GM12878 (cell line): ENCODE results near the gene KAZN. TPM values are rescaled to one million over a fixed set of nuclear protein-coding genes. Genes with fewer than 3 reads are reported as not detected.
A peak's percentile ranks its signal among the peaks of the same experiment; 100 is the strongest.

Source experiments
- ATAC-seq: fragments of 200-7000 bp; cut with Tn5 transposase; 3 replicates; pipeline ENCODE4 v1.9.1; 2020; ENCODE audit warnings: mild to moderate bottlenecking, moderate library complexity
- BruUV-seq: library from RNA; stranded (reverse); fragments of 400-500 nt; replicated peaks from 2 replicates; lab custom pipeline; 2021; lab: Mats Ljungman, UMichigan
- CTCF ChIA-PET: fragments of 300-600 bp; sonication (Branson Sonifier 250); formaldehyde crosslinking; extraction: SDS; loops from one replicate; lab custom pipeline; 2021; ENCODE audit warnings: inconsistent platforms; lab: Yijun Ruan, JAX
- POLR2A ChIA-PET: fragments of 350-600 bp; formaldehyde crosslinking; extraction: SDS; loops from one replicate; lab custom pipeline; 2021; ENCODE audit warnings: inconsistent platforms; lab: Charles Lee
- RAD21 ChIA-PET: fragments of 300-600 bp; sonication (Branson Sonifier 250); formaldehyde crosslinking; loops from one replicate; lab custom pipeline; 2023; ENCODE audit warnings: antibody characterized with exemption; ENCODE audit not compliant: unreplicated experiment; lab: Charles Lee
- SMC1A ChIA-PET: fragments of 300-600 bp; sonication (Branson Sonifier 250); formaldehyde crosslinking; loops from one replicate; lab custom pipeline; 2023; ENCODE audit not compliant: unreplicated experiment, uncharacterized antibody; lab: Charles Lee
- DNase-seq: peaks from one replicate; pipeline ENCODE4 v3.0.0-alpha.2; 2011; ENCODE audit warnings: low read depth, low spot score
- FAIRE-seq: peaks from 3 replicates; lab custom pipeline; 2011; peaks lifted over from hg19 to GRCh38; lab: Jason Lieb, UNC
- H2AFZ ChIP-seq: 2 replicates; pipeline ENCODE4 v1.6.0; 2011; ENCODE audit warnings: low read depth, low read length, control low read depth; ENCODE audit not compliant: control insufficient read depth
- H3K27ac ChIP-seq: 2 replicates; pipeline ENCODE4 v1.5.1; 2011; ENCODE audit warnings: control low read depth; ENCODE audit not compliant: control insufficient read depth, insufficient read depth
- H3K27me3 ChIP-seq, 2 experiments: replicated peaks in 1 of 2; 2 replicates each; pipeline versions ENCODE4 v1.6.0 to v1.6.1; 2011; ENCODE audit warnings: low read length in 1 of 2; ENCODE audit not compliant: control insufficient read depth in 2 of 2, insufficient read depth in 2 of 2
- H3K36me3 ChIP-seq, 2 experiments: 2 replicates each; pipeline ENCODE4 v1.5.1; 2011; ENCODE audit warnings: low read length in 1 of 2; ENCODE audit not compliant: control insufficient read depth in 2 of 2, insufficient read depth in 2 of 2
- H3K4me1 ChIP-seq: 2 replicates; pipeline ENCODE4 v1.6.1; 2011; ENCODE audit warnings: mild to moderate bottlenecking, low read length, moderate library complexity, mixed read lengths; ENCODE audit not compliant: control insufficient read depth, insufficient read depth
- H3K4me2 ChIP-seq: 2 replicates; pipeline ENCODE4 v1.6.0; 2011; ENCODE audit warnings: control low read depth; ENCODE audit not compliant: control insufficient read depth, insufficient read depth
- H3K4me3 ChIP-seq: fragments of 200-600 bp; sonication (generic); 2 replicates; pipeline ENCODE4 v1.5.1; 2016
- H3K79me2 ChIP-seq: 2 replicates; pipeline ENCODE4 v1.6.0; 2011; ENCODE audit warnings: low read length; ENCODE audit not compliant: control insufficient read depth, insufficient read depth
- H3K9ac ChIP-seq: 2 replicates; pipeline ENCODE4 v1.8.0; 2011; ENCODE audit warnings: low read length, control low read depth, mixed read lengths; ENCODE audit not compliant: control insufficient read depth, insufficient read depth
- H3K9me3 ChIP-seq: replicated peaks from 3 replicates; pipeline ENCODE4 v1.5.1; 2011; ENCODE audit warnings: mild to moderate bottlenecking, low read length; ENCODE audit not compliant: control insufficient read depth, insufficient read depth
- H4K20me1 ChIP-seq: 2 replicates; pipeline ENCODE4 v1.6.0; 2011; ENCODE audit not compliant: control insufficient read depth, insufficient read depth
- ATF7 ChIP-seq: fragments of 450-650 bp; IDR thresholded peaks from 2 replicates; pipeline ENCODE4 v1.6.1; 2016; ENCODE audit warnings: low read depth, mild to moderate bottlenecking
- BHLHE40 ChIP-seq, 2 experiments: fragments of 450-650 bp in 1 of 2; IDR thresholded peaks; 2 replicates each; pipeline ENCODE4 v1.6.1; 2011 to 2017; ENCODE audit warnings: low read depth in 2 of 2, borderline replicate concordance in 1 of 2, improper control_type of control experiment in 1 of 2, low read length in 1 of 2, mild to moderate bottlenecking in 1 of 2
- CBX3 ChIP-seq: fragments of 200-600 bp; sonication (generic); IDR thresholded peaks from 2 replicates; pipeline ENCODE4 v1.6.1; 2016; ENCODE audit warnings: low read depth, borderline replicate concordance
- DPF2 ChIP-seq: fragments of 450-650 bp; IDR thresholded peaks from 2 replicates; pipeline ENCODE4 v1.6.1; 2017; ENCODE audit warnings: mild to moderate bottlenecking
- EGR1 ChIP-seq, 2 experiments: IDR thresholded peaks; 1 replicate in 1 of 2; 2 replicates in 1 of 2; pipeline ENCODE4 v1.6.1; 2011 to 2012; ENCODE audit warnings: low read depth in 2 of 2, low read length in 2 of 2, borderline replicate concordance in 1 of 2, mild to moderate bottlenecking in 1 of 2, moderate library complexity in 1 of 2
- HDAC6 ChIP-seq: fragments of 200-600 bp; sonication (generic); IDR thresholded peaks from one replicate; pipeline ENCODE4 v1.8.0; 2017; ENCODE audit warnings: antibody characterized with exemption; ENCODE audit not compliant: unreplicated experiment
- KDM1A ChIP-seq: fragments of 200-600 bp; sonication (generic); IDR thresholded peaks from 2 replicates; pipeline ENCODE4 v1.6.1; 2016; ENCODE audit warnings: borderline replicate concordance
- MTA2 ChIP-seq: fragments of 450-650 bp; IDR thresholded peaks from 2 replicates; pipeline ENCODE4 v1.6.1; 2016; ENCODE audit warnings: low read depth, mild to moderate bottlenecking, moderate library complexity
- MTA3 ChIP-seq: IDR thresholded peaks from 2 replicates; pipeline ENCODE4 v1.6.1; 2012; ENCODE audit warnings: low read length, inconsistent platforms, borderline replicate concordance
- MXI1 ChIP-seq: fragments of 150-350 bp; IDR thresholded peaks from 2 replicates; pipeline ENCODE4 v1.6.1; 2011; ENCODE audit warnings: low read depth, mild to moderate bottlenecking, inconsistent platforms, low read length, improper control_type of control experiment
- NFYA ChIP-seq: IDR thresholded peaks from 2 replicates; pipeline ENCODE4 v1.6.1; 2011; ENCODE audit warnings: low read depth, mild to moderate bottlenecking, low read length, improper control_type of control experiment, borderline replicate concordance
- RB1 ChIP-seq: fragments of 450-650 bp; formaldehyde crosslinking; IDR thresholded peaks from 2 replicates; pipeline ENCODE4 v1.6.1; 2017; ENCODE audit warnings: mild to moderate bottlenecking, borderline replicate concordance
- RBBP5 ChIP-seq: fragments of 200-600 bp; sonication (generic); conservative IDR thresholded peaks from 2 replicates; pipeline ENCODE4 v1.6.1; 2016
- RUNX3 ChIP-seq: IDR thresholded peaks from 2 replicates; pipeline ENCODE4 v1.6.1; 2012; ENCODE audit warnings: low read length, inconsistent platforms
- SIN3A ChIP-seq: IDR thresholded peaks from 2 replicates; pipeline ENCODE4 v1.6.1; 2012; ENCODE audit warnings: low read depth, low read length, improper control_type of control experiment
- SUZ12 ChIP-seq: fragments of 200-600 bp; sonication (generic); IDR thresholded peaks from one replicate; pipeline ENCODE4 v1.6.1; 2018; ENCODE audit warnings: antibody characterized with exemption, mild to moderate bottlenecking; ENCODE audit not compliant: unreplicated experiment
- TCF12 ChIP-seq: IDR thresholded peaks from 2 replicates; pipeline ENCODE4 v1.6.1; 2011; ENCODE audit warnings: low read depth, mild to moderate bottlenecking, low read length
- ZZZ3 ChIP-seq: IDR thresholded peaks from 2 replicates; pipeline ENCODE4 v1.6.1; 2011; ENCODE audit warnings: low read depth; ENCODE audit not compliant: control insufficient read depth, insufficient read length
- WGBS: methylation state at CpG from one replicate; pipeline ENCODE4 v1.1.6; 2016; ENCODE audit warnings: low lambda C conversion rate; ENCODE audit not compliant: insufficient replicate concordance, insufficient coverage; ENCODE audit errors: missing lambda C conversion rate; 5-methylcytosine and 5-hydroxymethylcytosine counted together
- in situ Hi-C: fragments of 300-500 bp; cut with MboI; formaldehyde crosslinking; loops from 9 replicates; pipeline ENCODE4 v1.14.3; 2018; ENCODE audit warnings: mixed read lengths
- intact Hi-C: fragments of 100-400 bp; cut with micrococcal nuclease; formaldehyde crosslinking; loops from one replicate; pipeline ENCODE4 v1.14.2; 2022; ENCODE audit not compliant: unreplicated experiment
- polyA plus RNA-seq, 11 experiments: library from polyadenylated mRNA; depleted of rRNA in 4 of 11; unstranded in 6 of 11; stranded (reverse) in 5 of 11; fragments of >200 nt; fragmentation: Nextera tagmentation in 4 of 11; fragmentation: Illumina TruSeq in 1 of 11; extraction: Ambion mirVana in 4 of 11; extraction: Trizol in 1 of 11; gene quantifications; 1 replicate in 1 of 11; 2 replicates in 10 of 11; pipeline versions ENCODE4 v1.2.1 to v1.2.3, GENCODE V29; 2011 to 2016; ENCODE audit warnings: inconsistent platforms in 2 of 11, missing spikeins in 2 of 11, low read depth in 1 of 11
- total RNA-seq, 4 experiments: library from RNA; depleted of rRNA in 3 of 4; stranded (reverse); fragments of >200 nt in 3 of 4; fragmentation: Illumina TruSeq in 1 of 4; extraction: Trizol in 1 of 4; gene quantifications; 2 replicates each; pipeline versions ENCODE4 v1.2.1 to v1.2.3, GENCODE V29; 2013 to 2021
- TF ChIP-seq, protein P1 (sequence below): IDR thresholded peaks from 2 replicates; pipeline ENCODE4 v1.6.1; 2011; ENCODE audit warnings: low read depth, low read length, improper control_type of control experiment, borderline replicate concordance
- TF ChIP-seq, protein P2 (sequence below): IDR thresholded peaks from 2 replicates; pipeline ENCODE4 v1.6.1; 2011; ENCODE audit warnings: borderline replicate concordance, low read depth, mild to moderate bottlenecking, moderate library complexity, mixed read lengths, low read length; ENCODE audit not compliant: insufficient read depth; ENCODE audit errors: extremely low read length
- TF ChIP-seq, protein P3 (sequence below): fragments of 450-650 bp; conservative IDR thresholded peaks from 2 replicates; pipeline ENCODE4 v1.6.1; 2017; ENCODE audit warnings: mild to moderate bottlenecking, moderate library complexity

The KAZN gene
- total and polyA plus RNA-seq, 10 of the 15 experiments (the other 5 are each of a cell fraction or from before 2014, with no cell fraction given): 0.72 to 4.0 (median 1.2) TPM

DNA sequence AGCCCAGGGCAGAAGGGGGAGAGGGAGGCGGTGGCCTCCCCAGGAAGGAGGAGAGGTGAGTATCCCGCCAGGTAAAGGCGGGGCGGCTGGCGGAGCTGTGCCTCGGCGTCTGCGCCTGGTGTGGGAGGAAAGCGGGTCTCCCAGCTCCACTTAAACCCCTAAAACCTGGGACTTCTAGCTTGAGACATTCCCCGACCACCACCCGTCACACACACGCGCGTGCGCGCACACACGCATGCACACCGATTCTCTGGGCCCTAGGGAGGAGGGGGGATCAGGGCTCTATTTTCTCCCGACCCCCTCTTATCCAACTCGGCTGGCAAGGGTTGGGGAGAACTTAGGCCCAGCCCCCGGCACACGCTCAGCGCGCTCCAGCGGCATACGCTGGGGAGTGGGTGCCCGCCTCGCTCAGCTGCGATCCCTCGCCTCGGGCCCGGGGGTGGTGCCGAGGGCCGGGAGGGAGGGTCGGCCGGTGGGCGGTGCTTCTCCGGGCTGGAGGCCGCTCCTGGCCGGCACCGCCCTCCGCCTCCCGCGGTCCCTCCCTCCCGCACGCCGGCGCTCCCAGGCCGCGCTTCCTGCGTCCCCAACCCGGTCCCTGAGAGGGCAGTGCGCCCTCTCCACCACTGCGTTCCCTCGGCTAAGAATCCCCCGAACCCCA is 554.8 kb downstream of the KAZN start, which contains the start of gene TMEM51:
TMEM51 (plus strand) TSS at position 564 of the 658 bp plus-strand sequence. CDS start 61,341 bp downstream, outside the sequence.
- CTCF ChIA-PET: interaction anchor here (0.7 to 5.6 kb wide), 15 partner anchors 10 to 170 kb away, joined by 3 to 73 read pairs (median 3); no protein-coding TSS in a partner anchor
- Histone ChIP-seq H3K4me3 (peak within 1 kb of the TSS; percentile 67), H3K27ac (0 out of 2 replicates have a peak within 1 kb of the TSS, but pooled peaks have one; percentile 34), H3K9me3 (no peaks in the 10 kb centered on the region; the same call in 2 of the 3 replicates), H3K36me3 (no peaks in the 10 kb centered on the region; a peak in 1 of 4 replicates), H3K79me2 (peaks cover 17% of the 10 kb centered on the region), H3K9ac (peak within 1 kb of the TSS; percentile 62), H4K20me1 (no peaks in the 10 kb centered on the region), H3K27me3 (peaks cover 10 to 16% of the 10 kb centered on the region in 2 experiments; a peak in 3 of 4 replicates), H3K4me2 (peak within 1 kb of the TSS; percentile 94), H3K4me1 (peaks cover 29% of the 10 kb centered on the region), H2AFZ (peak within 1 kb of the TSS; percentile 25)
- no TSS peak for BruUV-seq
- no peak for DNase-seq
- intact Hi-C loops (no loop called here), in situ Hi-C loops (no loop called here)
- SMC1A ChIA-PET: interaction anchor here (1.0 to 5.3 kb wide), 8 partner anchors 16 to 118 kb away, joined by 3 to 38 read pairs (median 11); no protein-coding TSS in a partner anchor
- 38% methylated on average over 22 of the region's 56 CpGs for WGBS
- POLR2A ChIA-PET: no interaction called here
- RAD21 ChIA-PET: interaction anchor here (1.0 to 6.1 kb wide), 9 partner anchors 15 to 119 kb away, joined by 4 to 49 read pairs (median 6); no protein-coding TSS in a partner anchor
- FAIRE-seq: no peak
- ATAC-seq: peak; percentile 58
- TF ChIP-seq, protein P1, sequence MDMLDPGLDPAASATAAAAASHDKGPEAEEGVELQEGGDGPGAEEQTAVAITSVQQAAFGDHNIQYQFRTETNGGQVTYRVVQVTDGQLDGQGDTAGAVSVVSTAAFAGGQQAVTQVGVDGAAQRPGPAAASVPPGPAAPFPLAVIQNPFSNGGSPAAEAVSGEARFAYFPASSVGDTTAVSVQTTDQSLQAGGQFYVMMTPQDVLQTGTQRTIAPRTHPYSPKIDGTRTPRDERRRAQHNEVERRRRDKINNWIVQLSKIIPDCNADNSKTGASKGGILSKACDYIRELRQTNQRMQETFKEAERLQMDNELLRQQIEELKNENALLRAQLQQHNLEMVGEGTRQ: no peak
- TF ChIP-seq DPF2: no peak
- TF ChIP-seq, protein P2, sequence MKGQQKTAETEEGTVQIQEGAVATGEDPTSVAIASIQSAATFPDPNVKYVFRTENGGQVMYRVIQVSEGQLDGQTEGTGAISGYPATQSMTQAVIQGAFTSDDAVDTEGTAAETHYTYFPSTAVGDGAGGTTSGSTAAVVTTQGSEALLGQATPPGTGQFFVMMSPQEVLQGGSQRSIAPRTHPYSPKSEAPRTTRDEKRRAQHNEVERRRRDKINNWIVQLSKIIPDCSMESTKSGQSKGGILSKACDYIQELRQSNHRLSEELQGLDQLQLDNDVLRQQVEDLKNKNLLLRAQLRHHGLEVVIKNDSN: no peak
- TF ChIP-seq BHLHE40 (IDR thresholded peaks at IDR 0.05; ENCODE audit: borderline replicate concordance in 1 of 2, low read depth in 2 of 2, low read length in 1 of 2): peak in 1 of 2 experiments; percentile 36; a peak in 1 of 4 replicates
- TF ChIP-seq RBBP5: no peak
- TF ChIP-seq MXI1: 0 out of 2 replicates have a peak, but pooled peaks have one; percentile 10
- no peak for TF ChIP-seq RUNX3
- TF ChIP-seq TCF12: 0 out of 2 replicates have a peak, but pooled peaks have one; percentile 7
- no peak for TF ChIP-seq SIN3A
- no peak for TF ChIP-seq MTA3
- no peak for TF ChIP-seq EGR1 (IDR thresholded peaks at IDR 0.05; ENCODE audit: borderline replicate concordance in 1 of 2, low read depth in 2 of 2, low read length in 2 of 2)
- TF ChIP-seq CBX3: no peak
- no peak for TF ChIP-seq NFYA
- no peak for TF ChIP-seq ATF7
- no peak for TF ChIP-seq SUZ12
- peak; percentile 91 for TF ChIP-seq HDAC6
- TF ChIP-seq KDM1A: no peak
- TF ChIP-seq RB1: no peak
- no peak for TF ChIP-seq ZZZ3
- no peak for TF ChIP-seq MTA2
- TF ChIP-seq, protein P3, sequence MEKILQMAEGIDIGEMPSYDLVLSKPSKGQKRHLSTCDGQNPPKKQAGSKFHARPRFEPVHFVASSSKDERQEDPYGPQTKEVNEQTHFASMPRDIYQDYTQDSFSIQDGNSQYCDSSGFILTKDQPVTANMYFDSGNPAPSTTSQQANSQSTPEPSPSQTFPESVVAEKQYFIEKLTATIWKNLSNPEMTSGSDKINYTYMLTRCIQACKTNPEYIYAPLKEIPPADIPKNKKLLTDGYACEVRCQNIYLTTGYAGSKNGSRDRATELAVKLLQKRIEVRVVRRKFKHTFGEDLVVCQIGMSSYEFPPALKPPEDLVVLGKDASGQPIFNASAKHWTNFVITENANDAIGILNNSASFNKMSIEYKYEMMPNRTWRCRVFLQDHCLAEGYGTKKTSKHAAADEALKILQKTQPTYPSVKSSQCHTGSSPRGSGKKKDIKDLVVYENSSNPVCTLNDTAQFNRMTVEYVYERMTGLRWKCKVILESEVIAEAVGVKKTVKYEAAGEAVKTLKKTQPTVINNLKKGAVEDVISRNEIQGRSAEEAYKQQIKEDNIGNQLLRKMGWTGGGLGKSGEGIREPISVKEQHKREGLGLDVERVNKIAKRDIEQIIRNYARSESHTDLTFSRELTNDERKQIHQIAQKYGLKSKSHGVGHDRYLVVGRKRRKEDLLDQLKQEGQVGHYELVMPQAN: no peak; the same call in 1 of the 2 replicates
